ENCODE results near the gene ZC3H7A.

The ZC3H7A gene

DNA sequence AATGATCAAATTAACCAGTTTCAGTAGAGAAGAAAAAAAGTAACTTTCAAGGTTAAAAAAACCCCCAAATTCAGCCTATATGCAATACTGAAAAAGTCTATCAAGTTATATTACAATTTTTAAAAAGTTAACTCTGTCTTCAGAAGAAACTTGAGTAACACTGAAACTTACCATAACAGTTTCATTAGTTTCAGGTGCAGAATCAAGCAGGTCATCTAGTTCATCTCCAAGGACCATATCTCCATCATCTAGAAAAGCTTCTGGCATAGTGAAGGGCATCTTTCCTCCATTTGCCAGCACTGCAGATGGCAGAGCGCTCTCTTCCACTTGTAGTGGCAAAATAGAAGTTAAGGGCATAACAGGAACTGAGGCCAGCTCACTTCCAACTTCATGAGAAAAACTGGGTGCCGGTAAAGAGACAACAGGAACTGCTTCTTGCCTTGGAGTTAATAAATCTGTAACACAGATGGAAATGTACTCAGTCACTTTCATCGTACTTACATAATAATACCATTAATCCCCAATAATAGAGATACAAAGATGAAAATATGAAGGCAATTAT is 22.9 kb downstream of the ZC3H7A start:
- no peak for TF ChIP-seq CEBPB (IDR thresholded peaks at IDR 0.05)
- no peak for TF ChIP-seq NFIC (IDR thresholded peaks at IDR 0.05)
- no peak for TF ChIP-seq EP300 (IDR thresholded peaks at IDR 0.05; ENCODE audit: borderline replicate concordance)
- TF ChIP-seq EGR1 (IDR thresholded peaks at IDR 0.05) = no peak
- no peak for TF ChIP-seq TEAD4 (IDR thresholded peaks at IDR 0.05)
- TF ChIP-seq FOXM1 (IDR thresholded peaks at IDR 0.05; ENCODE audit: borderline replicate concordance, low read depth) = no peak
- TF ChIP-seq, protein P1, sequence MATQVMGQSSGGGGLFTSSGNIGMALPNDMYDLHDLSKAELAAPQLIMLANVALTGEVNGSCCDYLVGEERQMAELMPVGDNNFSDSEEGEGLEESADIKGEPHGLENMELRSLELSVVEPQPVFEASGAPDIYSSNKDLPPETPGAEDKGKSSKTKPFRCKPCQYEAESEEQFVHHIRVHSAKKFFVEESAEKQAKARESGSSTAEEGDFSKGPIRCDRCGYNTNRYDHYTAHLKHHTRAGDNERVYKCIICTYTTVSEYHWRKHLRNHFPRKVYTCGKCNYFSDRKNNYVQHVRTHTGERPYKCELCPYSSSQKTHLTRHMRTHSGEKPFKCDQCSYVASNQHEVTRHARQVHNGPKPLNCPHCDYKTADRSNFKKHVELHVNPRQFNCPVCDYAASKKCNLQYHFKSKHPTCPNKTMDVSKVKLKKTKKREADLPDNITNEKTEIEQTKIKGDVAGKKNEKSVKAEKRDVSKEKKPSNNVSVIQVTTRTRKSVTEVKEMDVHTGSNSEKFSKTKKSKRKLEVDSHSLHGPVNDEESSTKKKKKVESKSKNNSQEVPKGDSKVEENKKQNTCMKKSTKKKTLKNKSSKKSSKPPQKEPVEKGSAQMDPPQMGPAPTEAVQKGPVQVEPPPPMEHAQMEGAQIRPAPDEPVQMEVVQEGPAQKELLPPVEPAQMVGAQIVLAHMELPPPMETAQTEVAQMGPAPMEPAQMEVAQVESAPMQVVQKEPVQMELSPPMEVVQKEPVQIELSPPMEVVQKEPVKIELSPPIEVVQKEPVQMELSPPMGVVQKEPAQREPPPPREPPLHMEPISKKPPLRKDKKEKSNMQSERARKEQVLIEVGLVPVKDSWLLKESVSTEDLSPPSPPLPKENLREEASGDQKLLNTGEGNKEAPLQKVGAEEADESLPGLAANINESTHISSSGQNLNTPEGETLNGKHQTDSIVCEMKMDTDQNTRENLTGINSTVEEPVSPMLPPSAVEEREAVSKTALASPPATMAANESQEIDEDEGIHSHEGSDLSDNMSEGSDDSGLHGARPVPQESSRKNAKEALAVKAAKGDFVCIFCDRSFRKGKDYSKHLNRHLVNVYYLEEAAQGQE (IDR thresholded peaks at IDR 0.05; ENCODE audit: low read depth) = no peak
- no peak for TF ChIP-seq RAD21 (IDR thresholded peaks at IDR 0.05; ENCODE audit: low read depth)
- TF ChIP-seq ZBTB7A (IDR thresholded peaks at IDR 0.05; ENCODE audit: low read depth) = no peak
- no peak for TF ChIP-seq TAF1 (IDR thresholded peaks at IDR 0.05; ENCODE audit: low read depth)
- TF ChIP-seq CREB1 (IDR thresholded peaks at IDR 0.05; ENCODE audit: low read depth) = no peak
- no peak for TF ChIP-seq TCF12 (IDR thresholded peaks at IDR 0.05; ENCODE audit: low read depth)
- TF ChIP-seq MAX (IDR thresholded peaks at IDR 0.05) = no peak
- no peak for TF ChIP-seq YY1 (IDR thresholded peaks at IDR 0.05; ENCODE audit: low read depth)
- TF ChIP-seq USF1 (IDR thresholded peaks at IDR 0.05) = no peak

DNA sequence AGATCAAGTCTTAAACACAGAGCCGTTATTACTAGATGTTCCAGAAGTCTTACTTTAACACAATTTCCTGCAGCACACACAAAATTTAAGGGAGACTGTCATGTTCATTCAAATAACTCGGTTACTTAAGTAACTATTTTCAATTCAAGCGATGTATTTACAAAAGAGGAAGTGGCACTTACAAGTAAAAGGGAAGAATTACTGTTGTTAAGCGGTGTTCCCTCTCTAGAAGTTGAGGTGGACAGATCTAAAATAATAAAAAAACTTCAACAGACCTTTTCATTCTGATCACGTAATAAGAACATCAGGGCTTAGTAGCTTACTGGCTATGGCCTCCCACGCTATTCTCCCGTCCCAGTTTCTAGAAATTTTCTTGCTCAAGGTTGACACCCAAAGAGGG is 28.2 kb downstream of the ZC3H7A start:
- TF ChIP-seq EGR1 (IDR thresholded peaks at IDR 0.05) (no peak), MAX (IDR thresholded peaks at IDR 0.05) (no peak), NFIC (IDR thresholded peaks at IDR 0.05) (no peak), CEBPB (IDR thresholded peaks at IDR 0.05) (no peak), TAF1 (IDR thresholded peaks at IDR 0.05; ENCODE audit: low read depth) (no peak), TEAD4 (IDR thresholded peaks at IDR 0.05) (no peak), ZBTB7A (IDR thresholded peaks at IDR 0.05; ENCODE audit: low read depth) (no peak), FOXM1 (IDR thresholded peaks at IDR 0.05; ENCODE audit: borderline replicate concordance, low read depth) (no peak), CREB1 (IDR thresholded peaks at IDR 0.05; ENCODE audit: low read depth) (no peak), YY1 (IDR thresholded peaks at IDR 0.05; ENCODE audit: low read depth) (no peak), TCF12 (IDR thresholded peaks at IDR 0.05; ENCODE audit: low read depth) (no peak), RAD21 (IDR thresholded peaks at IDR 0.05; ENCODE audit: low read depth) (no peak), USF1 (IDR thresholded peaks at IDR 0.05) (no peak), EP300 (IDR thresholded peaks at IDR 0.05; ENCODE audit: borderline replicate concordance) (no peak)
- TF ChIP-seq, protein P1 (IDR thresholded peaks at IDR 0.05; ENCODE audit: low read depth) = no peak

DNA sequence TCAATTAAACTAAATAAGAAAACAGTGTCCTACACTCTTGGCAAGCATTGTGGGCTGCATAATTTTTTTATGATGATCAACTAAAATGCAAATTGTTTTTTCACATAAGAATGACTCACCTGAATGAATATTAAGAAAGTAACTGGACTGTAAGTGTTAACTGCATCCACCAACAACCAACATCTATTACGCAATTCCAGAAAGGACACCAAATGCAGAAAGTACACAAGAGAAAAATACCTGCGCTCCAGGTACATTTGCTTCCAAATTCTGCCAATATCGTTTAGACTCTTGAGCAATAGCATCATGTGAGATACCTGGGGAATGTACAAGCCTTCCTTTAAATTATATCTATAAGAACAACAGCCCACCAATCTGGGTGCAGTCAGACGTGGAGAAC is 34.6 kb downstream of the ZC3H7A start:
- TF ChIP-seq CEBPB (IDR thresholded peaks at IDR 0.05) = peak; percentile 79
- TF ChIP-seq TAF1 (IDR thresholded peaks at IDR 0.05; ENCODE audit: low read depth) = no peak
- TF ChIP-seq ZBTB7A (IDR thresholded peaks at IDR 0.05; ENCODE audit: low read depth) = no peak

DNA sequence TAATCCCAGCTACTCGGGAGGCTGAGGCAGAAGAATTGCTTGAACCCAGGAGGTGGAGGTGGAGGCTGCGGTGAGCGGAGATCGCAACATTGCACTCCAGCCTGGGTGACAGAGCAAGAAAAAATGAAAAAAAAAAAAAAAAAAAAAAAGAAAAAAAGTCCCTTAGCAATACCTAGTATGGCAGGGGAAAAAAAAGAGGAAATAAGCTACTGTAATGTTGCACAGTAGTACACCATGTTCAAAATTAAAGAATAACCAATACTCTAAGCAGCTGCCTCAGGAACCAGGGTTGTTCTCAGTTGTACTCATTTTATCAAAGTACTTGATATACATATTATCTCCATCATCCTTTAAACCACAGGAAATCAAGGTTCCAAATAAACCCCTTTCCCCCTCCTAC is 37.1 kb downstream of the ZC3H7A start:
- TF ChIP-seq ZBTB7A (IDR thresholded peaks at IDR 0.05; ENCODE audit: low read depth) = no peak
- TF ChIP-seq TAF1 (IDR thresholded peaks at IDR 0.05; ENCODE audit: low read depth) = no peak
- no peak for TF ChIP-seq TEAD4 (IDR thresholded peaks at IDR 0.05)
- no peak for TF ChIP-seq YY1 (IDR thresholded peaks at IDR 0.05; ENCODE audit: low read depth)

DNA sequence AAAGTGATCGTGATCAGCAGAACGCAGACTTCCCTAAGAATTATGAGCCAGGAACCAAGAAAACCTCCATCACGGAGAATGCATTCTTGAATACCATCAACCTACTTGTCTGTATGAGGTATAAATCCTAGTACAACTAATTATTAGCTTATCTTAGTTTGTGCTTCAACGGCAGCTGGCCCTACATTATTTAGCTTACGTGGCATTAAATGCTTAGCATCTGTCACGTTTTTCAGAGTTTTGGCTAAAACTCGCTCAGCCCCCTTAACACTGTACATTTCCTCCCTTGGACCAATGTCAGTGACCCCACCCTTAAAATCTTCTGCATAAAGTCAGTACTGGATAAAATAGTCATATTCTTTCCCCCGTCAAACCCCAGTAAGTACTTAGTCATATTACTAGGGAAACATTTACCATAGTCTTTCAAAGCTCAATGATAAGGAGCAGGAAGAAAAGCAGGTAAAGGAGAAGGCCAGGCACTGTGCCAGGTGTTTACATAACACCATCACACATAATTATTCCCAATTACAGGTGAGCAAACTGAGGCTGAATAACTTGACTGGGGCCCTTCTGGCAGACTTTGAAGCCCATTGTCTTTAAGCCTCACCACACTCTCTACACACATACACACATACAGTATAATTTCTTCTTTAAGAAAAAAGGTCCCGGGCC is 37.8 kb downstream of the ZC3H7A start:
- TF ChIP-seq RAD21 (IDR thresholded peaks at IDR 0.05; ENCODE audit: low read depth) (no peak), NFIC (IDR thresholded peaks at IDR 0.05) (no peak), ZBTB7A (IDR thresholded peaks at IDR 0.05; ENCODE audit: low read depth) (no peak), TCF12 (IDR thresholded peaks at IDR 0.05; ENCODE audit: low read depth) (no peak), CEBPB (IDR thresholded peaks at IDR 0.05) (no peak), YY1 (IDR thresholded peaks at IDR 0.05; ENCODE audit: low read depth) (no peak), EGR1 (IDR thresholded peaks at IDR 0.05) (no peak)

All from Ishikawa (cell line).